Gastrocnemius medialis (tissue), 4 donors: ENCODE results near the gene KCNAB2. TPM values are rescaled to one million over a fixed set of nuclear protein-coding genes. Genes with fewer than 3 reads are reported as not detected.

Experiments used
- ATAC-seq, 2 donors: fragments of 150-250 bp; one replicate each; pipeline ENCODE4 v1.9.1; 2016
- DNase-seq, 2 donors: peaks; one replicate each; pipeline ENCODE4 v3.0.0-alpha.2; 2019
- H3K27ac ChIP-seq, 4 donors: fragments of 200-600 bp; sonication (generic); 1 replicate in 1 of 4; 2 replicates in 3 of 4; pipeline ENCODE4 v1.5.1; 2016 to 2018; ENCODE audit warnings: mild to moderate bottlenecking in 2 of 4, moderate library complexity in 1 of 4
- H3K27me3 ChIP-seq, 3 donors: fragments of 200-600 bp; sonication (generic) in 2 of 3; 1 replicate in 1 of 3; 2 replicates in 2 of 3; pipeline versions ENCODE4 v1.5.1 to v1.6.0; 2016 to 2019; ENCODE audit warnings: mild to moderate bottlenecking in 1 of 3, moderate library complexity in 1 of 3
- H3K36me3 ChIP-seq, 2 donors: fragments of 200-600 bp; sonication (generic) in 1 of 2; one replicate each; pipeline ENCODE4 v1.5.1; 2017 to 2018
- H3K4me1 ChIP-seq, 2 donors: fragments of 200-600 bp; sonication (generic) in 1 of 2; one replicate each; pipeline ENCODE4 v1.5.1; 2016 to 2017; ENCODE audit warnings: mild to moderate bottlenecking in 2 of 2
- H3K4me3 ChIP-seq, 4 donors: fragments of 200-600 bp; sonication (generic) in 3 of 4; 1 replicate in 1 of 4; 2 replicates in 3 of 4; pipeline ENCODE4 v1.5.1; 2016 to 2019; ENCODE audit warnings: mild to moderate bottlenecking in 2 of 4
- H3K9me3 ChIP-seq, 3 donors: fragments of 200-600 bp; sonication (generic) in 2 of 3; 1 replicate in 1 of 3; 2 replicates in 2 of 3; pipeline ENCODE4 v1.5.1; 2016 to 2019
- CTCF ChIP-seq, 5 experiments: fragments of 450-650 bp in 3 of 5; fragments of 200-600 bp in 2 of 5; sonication (generic) in 2 of 5; IDR thresholded peaks in 4 of 5; conservative IDR thresholded peaks in 1 of 5; 1 replicate in 4 of 5; 2 replicates in 1 of 5; pipeline ENCODE4 v1.5.1; 2016 to 2019; ENCODE audit warnings: antibody characterized with exemption in 5 of 5, mild to moderate bottlenecking in 3 of 5, moderate library complexity in 3 of 5
- POLR2A ChIP-seq, 2 donors: fragments of 450-650 bp; IDR thresholded peaks; one replicate each; pipeline ENCODE4 v1.6.1; 2017; ENCODE audit warnings: antibody characterized with exemption in 2 of 2, mild to moderate bottlenecking in 2 of 2, moderate library complexity in 2 of 2
- in situ Hi-C, 4 donors: fragments of 200-750 bp; cut with MboI; loops; one replicate each; pipeline versions ENCODE4 v1.15.0 to v1.8.0; 2017; ENCODE audit warnings: low sequenced_read_pairs in 4 of 4
- intact Hi-C: fragments of 100-400 bp; cut with DNase I; formaldehyde crosslinking; loops from one replicate; pipeline ENCODE4 v1.15.1; 2023; ENCODE audit warnings: low total_unique reads
- total RNA-seq, 4 donors: library from RNA; depleted of rRNA; stranded (reverse); fragments of >200 nt; gene quantifications; one replicate each; pipeline versions ENCODE4 v1.1.0 to v1.2.3, GENCODE V29; 2016

Gene KCNAB2
- total RNA-seq, 4 donors from 2014 or later, result 2.8 to 7.8 (median 4.5) TPM

DNA sequence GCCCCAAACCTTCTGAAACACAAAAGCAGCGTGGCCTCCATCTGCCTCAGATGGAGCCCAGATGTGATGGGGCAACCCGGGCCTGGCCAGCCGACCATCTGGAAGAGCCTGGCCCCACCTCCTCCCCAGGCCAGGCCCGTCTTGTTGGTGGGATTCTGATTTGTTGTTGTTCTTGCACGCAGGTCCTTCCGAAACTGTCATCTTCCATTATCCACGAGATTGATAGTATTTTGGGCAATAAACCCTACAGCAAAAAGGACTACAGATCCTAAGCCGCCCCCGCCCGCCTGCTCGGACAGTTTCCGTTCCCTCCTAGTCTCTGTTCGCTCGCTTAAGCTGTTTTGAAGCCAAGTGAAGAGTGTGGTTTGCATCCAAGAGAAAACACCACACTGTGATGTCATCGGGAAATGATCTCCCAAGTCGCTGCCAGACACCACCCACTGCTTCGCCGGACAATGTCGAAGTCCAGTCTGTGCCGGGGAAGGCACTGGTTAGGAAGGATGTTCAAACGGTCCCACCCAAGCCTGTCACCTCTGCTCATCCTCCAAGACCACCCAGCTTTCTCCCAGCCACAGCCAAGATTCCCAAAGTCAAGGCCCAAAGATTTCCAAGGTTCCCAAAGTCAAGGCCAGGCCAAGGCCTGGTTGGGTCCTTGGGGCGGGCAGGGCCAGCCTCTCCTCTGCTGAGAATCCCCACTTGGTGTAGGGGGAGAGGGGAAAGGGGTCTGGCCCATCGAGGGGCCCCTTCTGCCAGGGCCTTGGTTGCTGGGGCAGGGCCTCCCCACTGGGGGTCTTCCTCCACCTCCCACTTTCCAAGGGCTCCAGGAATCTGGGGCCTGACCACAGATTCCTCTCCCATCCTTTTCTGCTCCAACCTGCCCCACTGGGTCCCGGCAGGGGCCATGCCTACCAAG is 52.9 kb downstream of the KCNAB2 start:
- ATAC-seq (peak in 1 of 2 donors; percentile 36), DNase-seq (no peak)
- Histone ChIP-seq H3K27ac (no peak overlapping the region), H3K9me3 (no peaks in the 10 kb centered on the region), H3K36me3 (no peaks in the 10 kb centered on the region), H3K27me3 (peaks cover 2 to 14% (median 7%) of the 10 kb centered on the region in 3 donors), H3K4me1 (no peaks in the 10 kb centered on the region), H3K4me3 (no peak overlapping the region)
- intact Hi-C loops, result no loop called here
- no peak for TF ChIP-seq CTCF (IDR thresholded peaks at IDR 0.05 in 4 of 5, conservative IDR thresholded peaks at IDR 0.05 in 1 of 5)
- TF ChIP-seq POLR2A (IDR thresholded peaks at IDR 0.05), result no peak
- in situ Hi-C loops, result no loop called here

GRCh38 chr1:6099297-6099696 is 53.6 kb downstream of the KCNAB2 start:
- Histone ChIP-seq H3K9me3 (no peaks in the 10 kb centered on the region), H3K27ac (no peak overlapping the region), H3K4me3 (no peak overlapping the region), H3K4me1 (no peaks in the 10 kb centered on the region), H3K36me3 (no peaks in the 10 kb centered on the region), H3K27me3 (peaks cover 7 to 21% (median 11%) of the 10 kb centered on the region in 3 donors)
- in situ Hi-C loops, result no loop called here
- ATAC-seq (no peak), DNase-seq (no peak)
- intact Hi-C loops, result no loop called here
- no peak for TF ChIP-seq POLR2A (IDR thresholded peaks at IDR 0.05)
- no peak for TF ChIP-seq CTCF (IDR thresholded peaks at IDR 0.05 in 4 of 5, conservative IDR thresholded peaks at IDR 0.05 in 1 of 5)

GRCh38 chr1:6099787-6100765 is 54.4 kb downstream of the KCNAB2 start:
- no peaks in the 10 kb centered on the region for H3K36me3 ChIP-seq
- intact Hi-C loops (no loop called here), in situ Hi-C loops (no loop called here)
- no peak overlapping the region for H3K27ac ChIP-seq
- H3K27me3 ChIP-seq, result peaks cover 10 to 21% (median 11%) of the 10 kb centered on the region in 3 donors
- no peaks in the 10 kb centered on the region for H3K9me3 ChIP-seq
- ATAC-seq (no peak), DNase-seq (no peak)
- no peaks in the 10 kb centered on the region for H3K4me1 ChIP-seq
- no peak overlapping the region for H3K4me3 ChIP-seq
- TF ChIP-seq CTCF (IDR thresholded peaks at IDR 0.05 in 4 of 5, conservative IDR thresholded peaks at IDR 0.05 in 1 of 5), result no peak
- TF ChIP-seq POLR2A (IDR thresholded peaks at IDR 0.05), result no peak

DNA sequence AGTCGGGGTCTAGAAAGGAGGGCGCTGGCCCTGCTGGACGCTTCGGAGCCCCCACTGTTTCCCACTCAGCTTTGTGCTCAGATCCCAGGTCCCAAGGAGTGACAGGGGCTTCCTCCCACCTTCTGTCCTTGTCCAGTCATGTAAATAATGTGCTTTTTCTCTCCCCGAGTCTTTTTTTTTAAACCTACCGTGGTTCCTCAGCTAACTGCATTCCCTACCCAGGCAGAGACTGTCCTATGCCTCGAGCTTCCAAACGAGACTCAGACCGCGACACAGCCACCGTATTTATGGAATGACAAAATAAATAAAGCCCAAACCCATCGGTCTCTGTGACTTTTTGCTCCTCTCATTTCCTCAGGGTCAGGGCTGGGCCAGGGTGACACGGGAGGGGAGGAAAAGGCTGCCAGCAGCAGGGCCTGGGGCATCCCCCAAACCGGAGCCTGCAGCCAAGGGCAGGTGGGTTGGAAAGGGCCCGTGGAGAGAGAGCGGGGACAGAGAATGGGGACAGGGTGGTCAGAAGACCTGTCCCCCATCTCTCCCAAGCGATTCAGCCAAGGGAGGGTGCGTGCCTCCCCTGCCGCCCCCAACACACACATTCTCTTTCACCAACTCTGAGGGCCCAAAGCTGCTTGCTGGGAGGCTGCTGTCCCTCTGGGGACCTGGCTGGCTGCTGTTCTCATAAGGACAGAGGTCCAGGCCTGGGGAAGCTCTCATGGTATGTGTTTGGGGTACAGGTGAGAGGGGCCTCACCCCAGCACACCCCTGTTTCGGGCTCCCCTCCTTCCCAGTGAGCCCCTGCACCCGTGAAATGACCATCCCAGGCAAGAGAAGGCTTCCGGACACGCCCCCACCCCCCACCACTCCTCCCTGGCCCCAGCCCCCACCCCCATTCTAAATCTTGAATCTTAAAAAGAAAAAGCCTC is 55.4 kb downstream of the KCNAB2 start:
- no peak overlapping the region for H3K4me3 ChIP-seq
- TF ChIP-seq CTCF (IDR thresholded peaks at IDR 0.05 in 4 of 5, conservative IDR thresholded peaks at IDR 0.05 in 1 of 5) (no peak), POLR2A (IDR thresholded peaks at IDR 0.05) (no peak)
- no peaks in the 10 kb centered on the region for H3K36me3 ChIP-seq
- no peaks in the 10 kb centered on the region for H3K9me3 ChIP-seq
- ATAC-seq (no peak), DNase-seq (no peak)
- intact Hi-C loops (no loop called here), in situ Hi-C loops (no loop called here)
- H3K27ac ChIP-seq, result no peak overlapping the region
- peaks cover 10 to 21% (median 11%) of the 10 kb centered on the region in 3 donors for H3K27me3 ChIP-seq
- H3K4me1 ChIP-seq, result no peaks in the 10 kb centered on the region
